Suppressor macrophage treated with lipopolysaccharide for 4 hours (primary cell): Measurements from ENCODE around the gene SAMM50.
A peak's percentile ranks its signal among the peaks of the same experiment; 100 is the strongest.

Source experiments
- DNase-seq: peaks from one replicate; pipeline ENCODE4 v3.0.0-alpha.2; 2020

Gene SAMM50

GRCh38 chr22:43955040-43955882 lies at the start of gene SAMM50:
Gene SAMM50 (plus strand): TSS chr22:43955442. CDS start chr22:43955578, 136 bp downstream.
- DNase-seq = peak; percentile 94

- no peak for DNase-seq
Measured at GRCh38 chr22:43905681-43906080, 49.6 kb upstream of the SAMM50 start.

GRCh38 chr22:43909708-43910107 lies 45.5 kb upstream of the SAMM50 start:
- DNase-seq = no peak

GRCh38 chr22:43910178-43910695 lies 45.0 kb upstream of the SAMM50 start:
- DNase-seq = no peak

GRCh38 chr22:43911351-43911750 lies 43.9 kb upstream of the SAMM50 start:
- no peak for DNase-seq

GRCh38 chr22:43917521-43917920 lies 37.7 kb upstream of the SAMM50 start:
- peak; percentile 32 for DNase-seq

GRCh38 chr22:43919106-43919973 lies 35.9 kb upstream of the SAMM50 start:
- DNase-seq = no peak

GRCh38 chr22:43921370-43921769 lies 33.9 kb upstream of the SAMM50 start:
- peak; percentile 10 for DNase-seq

GRCh38 chr22:43922123-43922522 lies 33.1 kb upstream of the SAMM50 start:
- no peak for DNase-seq

GRCh38 chr22:43923191-43923590 lies 32.1 kb upstream of the SAMM50 start:
- DNase-seq = no peak

GRCh38 chr22:43923631-43924464 lies 31.4 kb upstream of the SAMM50 start, which contains the start of gene PNPLA3:
Gene PNPLA3 (plus strand): TSS chr22:43923805. CDS start chr22:43923912, 107 bp downstream.
- peak; percentile 77 for DNase-seq

- DNase-seq = no peak
Measured at GRCh38 chr22:43924877-43925276, 30.4 kb upstream of the SAMM50 start.

GRCh38 chr22:43925433-43926348 lies 29.6 kb upstream of the SAMM50 start:
- DNase-seq = peak; percentile 43

- no peak for DNase-seq
Measured at GRCh38 chr22:43926349-43926710, 28.9 kb upstream of the SAMM50 start.

GRCh38 chr22:43928468-43928867 lies 26.8 kb upstream of the SAMM50 start:
- DNase-seq = peak; percentile 80

GRCh38 chr22:43928908-43929307 lies 26.3 kb upstream of the SAMM50 start:
- no peak for DNase-seq

GRCh38 chr22:43931771-43932170 lies 23.5 kb upstream of the SAMM50 start:
- DNase-seq = no peak

GRCh38 chr22:43941449-43941848 lies 13.8 kb upstream of the SAMM50 start:
- DNase-seq = no peak

- no peak for DNase-seq
Measured at GRCh38 chr22:43944670-43945430, 10.4 kb upstream of the SAMM50 start.

- peak; percentile 82 for DNase-seq
Measured at GRCh38 chr22:43945632-43946383, 9.4 kb upstream of the SAMM50 start.
